ENCODE measurements around the gene PHLDB2.

PHLDB2 gene

DNA sequence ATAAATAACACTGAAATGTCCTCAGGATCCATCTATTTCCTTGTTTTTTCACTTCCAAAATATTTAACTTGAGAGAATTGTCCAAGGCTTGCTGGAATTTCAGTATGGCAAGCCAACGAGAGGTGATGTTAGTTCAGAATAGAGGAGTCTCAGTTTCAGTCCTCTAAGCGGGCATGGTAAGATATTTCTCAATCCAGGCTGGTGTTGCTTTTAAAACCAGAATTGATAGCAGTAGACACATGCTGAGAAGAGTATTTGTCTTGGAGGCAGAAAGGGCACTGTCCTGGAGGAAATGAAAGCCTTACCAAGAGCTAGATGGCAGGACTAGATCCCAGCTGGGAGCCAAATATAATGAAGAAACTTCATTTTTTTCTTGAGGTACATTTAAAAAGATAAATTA lies 23.1 kb downstream of the PHLDB2 start:
- no peak for DNase-seq (ENCODE audit: low read depth in 2 of 3, low spot score in 1 of 3)

DNA sequence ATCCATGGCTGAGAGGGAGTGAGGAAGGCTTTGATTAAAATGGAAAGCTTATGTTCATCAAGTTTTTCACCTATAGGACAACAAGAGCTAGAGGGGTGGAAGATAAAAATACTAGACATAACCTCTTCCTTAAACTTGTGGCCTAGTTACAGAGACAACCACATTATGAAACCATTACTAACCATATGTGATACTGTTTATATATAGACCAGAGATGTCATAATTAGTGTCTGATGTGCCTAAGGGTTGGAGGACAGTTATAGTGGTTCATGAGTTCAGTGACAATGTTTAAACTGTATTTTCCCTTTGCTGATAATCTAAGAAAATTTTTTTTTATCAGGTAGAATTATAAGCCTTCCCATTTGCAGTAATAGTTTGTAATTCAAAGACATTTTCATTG lies 23.7 kb downstream of the PHLDB2 start:
- no peak for DNase-seq (ENCODE audit: low read depth in 2 of 3, low spot score in 1 of 3)

DNA sequence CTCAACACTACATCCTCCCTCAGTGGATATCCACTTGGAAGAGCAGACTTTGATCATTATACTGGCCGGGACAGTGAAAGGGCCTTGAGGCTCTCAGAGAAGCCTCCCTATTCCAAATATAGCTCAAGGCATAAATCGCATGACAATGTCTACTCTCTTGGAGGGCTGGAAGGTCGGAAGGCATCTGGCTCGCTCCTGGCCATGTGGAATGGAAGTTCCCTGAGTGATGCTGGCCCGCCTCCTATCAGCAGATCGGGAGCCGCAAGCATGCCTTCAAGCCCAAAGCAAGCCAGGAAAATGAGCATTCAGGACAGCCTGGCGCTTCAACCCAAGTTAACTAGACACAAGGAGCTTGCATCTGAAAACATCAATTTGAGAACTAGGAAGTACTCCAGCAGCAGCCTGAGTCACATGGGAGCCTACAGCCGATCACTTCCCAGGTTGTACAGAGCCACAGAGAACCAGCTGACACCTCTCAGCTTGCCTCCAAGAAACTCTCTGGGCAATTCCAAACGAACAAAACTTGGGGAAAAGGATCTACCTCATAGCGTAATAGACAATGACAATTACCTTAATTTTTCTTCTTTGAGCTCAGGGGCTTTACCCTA lies 25.4 kb downstream of the PHLDB2 start:
- no peak for DNase-seq (ENCODE audit: low read depth in 2 of 3, low spot score in 1 of 3)

DNA sequence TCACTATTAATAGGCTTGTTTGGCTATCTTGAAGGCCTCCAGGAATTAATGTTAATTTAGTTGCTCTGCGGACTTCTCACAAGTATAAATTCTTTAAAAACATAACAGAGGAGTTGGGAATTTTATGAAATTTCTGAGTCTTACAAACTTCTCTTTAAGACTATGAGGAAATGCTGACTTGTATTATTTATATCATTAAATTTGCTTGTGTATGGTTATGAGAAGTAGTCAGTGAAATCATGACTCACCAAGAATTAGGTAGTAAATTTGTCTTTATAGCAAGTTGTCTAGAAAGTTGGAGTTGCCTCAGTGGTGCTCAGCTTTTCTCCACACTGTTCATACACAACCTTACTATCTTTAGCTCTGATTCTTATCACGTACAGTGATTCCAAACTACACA lies 26.5 kb downstream of the PHLDB2 start:
- DNase-seq (ENCODE audit: low read depth in 2 of 3, low spot score in 1 of 3), result no peak

DNA sequence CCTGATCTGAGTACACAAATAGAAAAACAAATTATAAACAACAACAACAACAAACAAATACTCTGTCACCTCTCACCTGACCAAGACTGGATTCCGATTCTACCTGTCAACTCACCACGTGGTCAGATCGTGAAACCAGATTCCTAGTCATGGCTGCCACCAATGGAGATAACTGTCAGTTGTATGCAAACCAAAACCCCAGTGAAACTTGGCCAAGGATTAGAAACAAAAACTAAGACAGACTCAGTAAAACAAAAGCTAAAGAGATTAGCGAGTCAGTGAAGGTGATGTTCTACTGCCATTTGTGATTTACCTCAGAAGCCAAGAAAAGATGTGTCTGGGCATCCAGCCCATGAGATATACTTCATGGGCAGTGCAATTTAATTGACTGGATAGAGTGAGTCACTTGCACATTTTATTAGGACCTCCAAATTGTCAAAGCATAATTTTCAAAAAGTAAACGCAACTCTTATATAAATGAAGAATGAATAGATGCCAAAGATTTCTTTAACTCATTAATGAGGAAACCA lies 31.1 kb downstream of the PHLDB2 start:
- DNase-seq (ENCODE audit: low read depth in 2 of 3, low spot score in 1 of 3), result no peak

DNA sequence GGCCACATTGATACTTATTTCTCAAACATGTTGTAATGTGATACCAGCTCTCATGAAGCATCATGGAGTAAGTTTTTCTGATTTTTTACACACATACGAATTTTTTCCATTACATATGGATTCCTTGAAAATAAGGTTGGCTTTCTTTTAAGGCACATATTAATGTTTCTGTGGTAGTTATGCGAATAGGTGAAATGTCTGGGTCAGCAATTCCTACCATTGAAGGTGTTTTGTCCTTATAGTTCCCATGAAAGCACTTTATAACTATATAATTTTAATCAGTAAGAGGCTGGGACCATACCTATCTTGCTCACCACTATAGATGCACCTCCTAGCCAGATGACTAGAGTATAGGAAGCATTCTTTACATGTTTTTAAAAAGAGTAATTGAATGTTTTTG lies 33.0 kb downstream of the PHLDB2 start:
- no peak for DNase-seq (ENCODE audit: low read depth in 2 of 3, low spot score in 1 of 3)

DNA sequence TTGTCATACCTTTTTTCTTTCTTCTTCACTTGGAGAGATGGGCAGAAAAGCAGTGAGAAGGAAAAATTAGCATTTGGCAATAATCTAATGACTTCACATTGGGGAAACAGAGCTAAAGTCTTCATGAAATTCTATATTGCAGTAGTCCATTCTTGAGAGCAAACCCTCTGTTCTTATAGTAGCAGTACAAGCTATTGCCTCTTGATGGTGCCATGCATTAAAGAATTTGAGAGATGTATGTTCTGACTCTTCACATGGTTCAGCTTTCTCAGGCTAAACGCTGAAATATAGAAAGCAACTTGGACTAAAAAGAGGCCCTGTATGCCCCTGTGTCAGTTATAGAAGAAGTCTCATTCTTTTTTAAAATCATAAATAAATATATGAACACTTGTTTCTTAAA lies 36.0 kb downstream of the PHLDB2 start:
- DNase-seq (ENCODE audit: low read depth in 2 of 3, low spot score in 1 of 3), result no peak

DNA sequence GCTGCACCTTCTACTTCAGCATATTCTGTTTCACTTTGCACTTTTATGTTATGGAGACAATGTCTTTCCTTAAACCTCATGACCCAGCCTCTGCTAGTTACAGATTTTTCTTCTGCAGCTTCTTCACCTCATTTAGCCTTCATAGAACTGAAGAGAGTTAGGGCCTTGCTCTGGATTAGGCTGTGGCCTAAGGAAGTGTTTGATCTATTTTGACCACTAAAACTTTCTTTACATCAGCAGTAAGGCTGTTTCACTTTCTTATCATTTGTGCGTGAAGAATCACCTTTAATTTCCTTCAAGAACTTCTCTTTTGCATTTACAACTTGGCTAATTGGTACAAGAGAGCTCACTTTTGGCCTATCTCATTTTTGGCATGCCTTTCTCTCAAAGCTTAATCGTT lies 40.9 kb downstream of the PHLDB2 start:
- no peak for DNase-seq (ENCODE audit: low read depth in 2 of 3, low spot score in 1 of 3)

DNA sequence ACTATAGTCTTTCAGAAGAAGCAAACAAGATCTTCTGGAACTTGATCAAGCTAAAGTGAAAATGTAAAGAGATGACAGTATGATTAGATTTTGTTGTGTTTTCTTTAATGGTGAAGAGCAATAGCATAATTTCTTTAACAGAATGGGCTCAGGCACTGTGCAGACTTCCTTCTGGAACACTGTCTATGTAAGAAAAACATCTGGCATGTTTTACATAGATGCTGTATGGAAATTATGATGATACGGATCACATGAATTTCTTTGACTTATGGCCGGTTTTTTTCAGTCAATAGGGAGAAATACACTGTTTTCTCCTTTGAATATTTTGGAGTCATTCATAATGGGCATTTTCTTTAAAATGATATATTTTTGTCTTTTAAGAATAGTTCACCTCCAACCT lies 42.6 kb downstream of the PHLDB2 start:
- DNase-seq (ENCODE audit: low read depth in 2 of 3, low spot score in 1 of 3), result no peak

DNA sequence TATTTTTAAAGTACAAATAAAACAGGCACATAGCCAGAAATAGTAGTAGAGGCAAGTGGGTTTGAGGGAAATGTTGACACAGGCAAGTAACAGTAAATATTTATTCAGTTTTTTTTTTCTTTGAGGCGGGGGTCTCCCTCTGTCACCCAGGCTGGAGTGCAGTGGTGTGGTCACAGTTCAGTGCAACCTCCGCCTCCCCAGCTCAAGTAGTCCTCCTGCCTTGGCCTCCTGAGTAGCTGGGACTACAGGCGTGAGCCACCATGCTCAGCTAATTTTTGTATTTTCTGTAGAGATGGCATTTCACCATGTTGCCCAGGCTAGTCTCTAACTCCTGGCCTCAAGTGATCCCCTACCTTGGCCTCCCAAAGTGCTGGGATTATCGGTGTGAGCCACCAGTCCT lies 43.5 kb downstream of the PHLDB2 start:
- no peak for DNase-seq (ENCODE audit: low read depth in 2 of 3, low spot score in 1 of 3)

DNA sequence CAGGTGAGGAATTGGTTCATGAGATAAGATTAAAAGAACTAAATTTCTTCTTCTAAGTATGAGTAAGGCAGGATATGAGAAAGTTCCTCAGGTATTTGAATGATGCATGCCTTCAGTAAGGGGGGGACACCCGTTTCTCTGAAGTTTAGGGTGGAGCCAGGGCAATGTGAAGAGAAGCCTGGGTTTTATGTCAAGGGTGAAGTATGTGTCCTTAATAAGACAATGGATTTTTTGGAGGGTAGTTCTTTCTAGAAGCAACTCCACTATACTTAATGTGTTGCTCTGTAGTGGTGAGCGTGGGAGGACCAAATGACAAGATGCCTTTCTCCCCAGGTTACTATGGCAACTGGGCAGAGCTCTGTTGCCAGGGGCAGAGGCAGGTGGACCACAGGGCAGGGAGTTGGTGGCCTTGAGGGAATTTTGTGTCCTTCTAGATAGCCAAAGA lies 44.0 kb downstream of the PHLDB2 start:
- DNase-seq (ENCODE audit: low read depth in 2 of 3, low spot score in 1 of 3), result no peak

DNA sequence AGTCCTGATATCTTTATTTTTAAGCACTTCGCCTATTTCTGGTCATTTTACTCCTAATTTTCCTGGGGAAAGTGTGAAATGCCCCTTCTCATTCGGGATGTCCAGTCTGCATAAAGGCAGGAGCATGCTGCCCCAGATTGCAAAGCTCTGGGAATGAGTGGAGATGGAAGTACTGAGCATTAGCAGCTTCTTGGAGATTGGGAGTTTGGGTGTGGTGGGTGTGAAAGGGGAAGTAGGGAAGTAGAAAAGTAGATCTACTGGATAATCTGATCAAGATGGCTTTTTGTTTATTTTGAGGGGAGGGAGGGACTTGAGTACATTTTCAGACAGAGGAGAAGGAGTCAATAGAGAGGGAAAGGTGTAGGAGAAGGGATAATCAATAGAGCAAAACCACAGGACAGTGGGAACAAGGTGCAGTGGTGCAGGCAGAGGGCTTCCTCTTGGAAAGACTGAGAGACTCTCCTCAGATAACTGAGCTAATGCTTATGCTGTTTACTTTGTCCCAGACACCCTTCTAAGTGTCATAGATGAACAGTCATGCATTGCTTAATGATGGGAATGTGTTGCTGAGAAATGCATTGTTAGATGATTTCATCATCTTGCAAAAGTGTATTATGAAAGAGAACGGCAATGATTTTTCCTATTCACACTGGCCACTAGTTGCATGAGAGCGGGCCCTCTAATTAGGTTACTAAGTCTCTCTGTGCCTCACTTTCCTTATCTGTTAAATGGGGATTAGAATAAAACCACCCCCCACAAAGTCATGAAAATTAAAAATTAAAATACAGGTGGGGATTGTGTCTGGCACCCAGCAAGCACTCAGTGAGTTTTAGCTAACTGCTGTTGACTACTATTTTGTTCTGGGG lies 45.5 kb downstream of the PHLDB2 start:
- DNase-seq (ENCODE audit: low read depth in 2 of 3, low spot score in 1 of 3), result no peak

DNA sequence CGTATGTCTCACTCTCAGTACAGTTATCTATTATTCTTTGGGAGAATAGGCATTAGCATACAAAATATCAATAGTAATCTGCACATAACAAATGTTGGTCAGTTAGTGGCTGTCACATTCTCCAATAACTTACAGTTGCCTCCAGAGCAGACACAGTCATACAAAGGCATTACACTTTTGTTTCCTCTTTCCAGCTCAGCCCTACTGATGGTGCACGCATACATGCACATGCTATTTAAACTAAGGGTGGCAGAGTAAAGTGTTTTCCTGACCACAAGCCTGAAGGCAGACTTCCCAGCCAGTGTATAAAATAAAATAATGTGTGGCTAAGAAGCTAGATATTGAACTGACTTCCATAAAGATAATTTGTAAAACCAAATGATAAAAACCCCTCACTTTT lies 47.6 kb downstream of the PHLDB2 start:
- DNase-seq (ENCODE audit: low read depth in 2 of 3, low spot score in 1 of 3), result no peak

DNA sequence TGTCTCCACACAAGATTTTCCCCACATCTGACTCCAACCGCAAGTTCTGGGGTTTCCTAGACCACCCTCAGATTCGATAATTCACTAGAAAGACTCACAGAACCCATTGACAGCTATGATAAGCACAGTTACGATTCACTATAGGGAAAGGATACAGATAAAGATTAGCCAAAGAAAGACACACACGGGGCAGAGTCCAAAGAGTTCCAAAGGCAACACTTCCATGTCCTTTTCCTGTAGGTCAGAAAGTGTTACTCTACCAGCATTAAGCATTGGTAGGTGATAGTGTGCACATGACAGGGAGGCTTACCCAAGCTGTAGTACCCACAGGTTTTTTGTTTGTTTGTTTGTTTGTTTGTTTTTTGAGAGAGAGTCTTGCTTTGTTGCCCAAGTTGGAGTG lies 48.1 kb downstream of the PHLDB2 start:
- DNase-seq (ENCODE audit: low read depth in 2 of 3, low spot score in 1 of 3), result no peak

DNA sequence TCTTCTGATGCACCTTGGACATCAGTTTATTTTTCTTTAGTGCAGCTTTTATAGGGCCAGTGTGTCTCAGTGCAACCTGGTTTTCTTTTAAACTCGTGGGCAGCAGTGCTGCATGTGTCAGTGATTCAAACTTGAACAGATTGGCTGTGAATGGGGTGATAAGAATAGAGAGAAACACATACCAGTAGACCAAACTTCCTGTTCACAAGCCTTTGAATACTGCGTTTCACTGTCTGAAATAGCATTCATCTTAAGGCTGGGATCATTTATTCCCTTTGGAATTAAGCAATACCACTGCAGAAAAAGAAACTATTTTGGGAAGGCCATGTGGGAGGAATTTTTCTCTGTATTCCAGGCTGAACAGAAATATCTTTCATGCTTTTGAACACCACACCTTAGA lies 51.7 kb downstream of the PHLDB2 start:
- no peak for DNase-seq (ENCODE audit: low read depth in 2 of 3, low spot score in 1 of 3)

DNA sequence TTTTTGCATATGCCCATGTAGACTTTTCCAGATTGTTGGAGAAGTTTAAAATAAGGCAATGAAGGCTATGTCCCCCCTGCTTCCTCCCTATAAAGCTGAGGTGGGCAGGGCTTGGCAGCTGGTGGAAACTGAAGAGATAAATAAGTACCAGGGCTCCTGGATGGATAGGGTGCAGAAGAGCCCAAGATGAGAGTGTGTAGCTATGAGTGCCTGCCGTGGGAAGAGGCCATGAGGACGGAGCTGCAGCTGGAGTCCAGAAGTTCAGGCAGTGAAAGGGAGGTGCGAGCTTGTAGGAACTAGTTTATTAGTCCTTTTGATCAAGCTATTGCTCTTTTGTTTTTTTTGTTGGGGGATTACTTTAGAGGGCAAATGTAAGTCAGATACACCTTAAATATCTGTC lies 52.4 kb downstream of the PHLDB2 start:
- DNase-seq (ENCODE audit: low read depth in 2 of 3, low spot score in 1 of 3), result no peak

DNA sequence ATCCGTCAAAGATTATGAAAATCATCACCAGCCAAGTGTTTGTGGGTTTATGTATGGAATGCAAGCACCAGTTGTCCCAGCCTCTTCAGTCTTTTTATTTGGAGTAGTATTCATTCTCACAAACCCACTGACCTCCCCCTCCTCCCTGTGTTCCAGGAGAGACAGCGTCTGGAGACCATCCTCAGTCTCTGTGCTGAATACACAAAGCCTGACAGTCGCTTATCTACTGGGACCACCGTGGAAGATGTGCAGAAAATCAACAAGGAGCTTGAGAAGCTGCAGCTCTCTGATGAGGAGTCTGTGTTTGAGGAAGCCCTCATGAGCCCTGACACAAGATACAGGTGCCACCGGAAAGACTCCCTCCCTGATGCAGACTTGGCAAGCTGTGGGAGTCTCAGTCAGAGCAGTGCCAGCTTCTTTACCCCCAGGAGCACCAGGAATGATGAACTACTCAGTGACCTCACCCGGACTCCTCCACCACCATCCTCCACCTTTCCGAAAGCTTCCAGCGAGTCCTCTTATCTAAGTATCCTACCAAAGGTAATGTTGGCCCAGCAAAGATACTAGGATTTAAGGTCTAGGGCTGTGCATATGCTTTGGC lies 54.2 kb downstream of the PHLDB2 start:
- no peak for DNase-seq (ENCODE audit: low read depth in 2 of 3, low spot score in 1 of 3)

DNA sequence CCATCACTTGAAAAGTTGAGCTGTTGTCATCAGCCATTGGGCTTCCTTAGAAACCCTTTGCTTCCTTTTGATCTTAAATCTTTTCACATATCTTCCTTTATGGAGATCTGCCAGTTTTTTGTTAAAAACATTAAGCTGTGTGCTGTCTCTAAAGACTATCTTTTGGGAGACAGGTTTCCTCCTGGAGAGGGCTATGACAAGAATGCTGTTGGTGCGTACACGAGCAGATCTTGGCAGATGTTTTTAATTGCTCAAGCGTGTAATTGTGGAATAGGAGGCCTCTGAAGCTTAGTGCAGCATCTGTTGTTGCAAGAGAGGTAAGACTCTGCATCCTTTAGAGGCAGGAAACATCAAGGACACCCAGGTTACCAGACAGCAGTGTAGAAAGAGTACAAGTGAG lies 56.8 kb downstream of the PHLDB2 start:
- no peak for DNase-seq (ENCODE audit: low read depth in 2 of 3, low spot score in 1 of 3)

DNA sequence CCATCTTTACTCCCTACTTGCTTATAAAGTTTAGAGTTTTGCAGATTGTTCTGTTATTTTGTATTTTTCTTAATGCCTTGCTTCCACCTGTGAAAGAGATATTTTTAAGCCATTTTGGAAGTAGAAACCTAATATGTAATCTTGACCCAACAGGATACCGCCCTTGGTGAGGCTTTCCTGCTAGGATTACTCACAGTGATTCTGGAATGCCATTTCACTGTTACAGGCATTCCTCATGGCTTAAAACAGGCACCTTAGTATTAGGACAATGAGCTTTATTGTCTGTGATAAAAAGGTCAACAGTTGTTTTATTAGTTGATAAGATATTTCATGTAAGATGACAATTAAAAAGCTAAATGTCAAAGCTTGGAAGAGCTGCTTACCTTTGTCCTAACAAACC lies 58.2 kb downstream of the PHLDB2 start:
- no peak for DNase-seq (ENCODE audit: low read depth in 2 of 3, low spot score in 1 of 3)

DNA sequence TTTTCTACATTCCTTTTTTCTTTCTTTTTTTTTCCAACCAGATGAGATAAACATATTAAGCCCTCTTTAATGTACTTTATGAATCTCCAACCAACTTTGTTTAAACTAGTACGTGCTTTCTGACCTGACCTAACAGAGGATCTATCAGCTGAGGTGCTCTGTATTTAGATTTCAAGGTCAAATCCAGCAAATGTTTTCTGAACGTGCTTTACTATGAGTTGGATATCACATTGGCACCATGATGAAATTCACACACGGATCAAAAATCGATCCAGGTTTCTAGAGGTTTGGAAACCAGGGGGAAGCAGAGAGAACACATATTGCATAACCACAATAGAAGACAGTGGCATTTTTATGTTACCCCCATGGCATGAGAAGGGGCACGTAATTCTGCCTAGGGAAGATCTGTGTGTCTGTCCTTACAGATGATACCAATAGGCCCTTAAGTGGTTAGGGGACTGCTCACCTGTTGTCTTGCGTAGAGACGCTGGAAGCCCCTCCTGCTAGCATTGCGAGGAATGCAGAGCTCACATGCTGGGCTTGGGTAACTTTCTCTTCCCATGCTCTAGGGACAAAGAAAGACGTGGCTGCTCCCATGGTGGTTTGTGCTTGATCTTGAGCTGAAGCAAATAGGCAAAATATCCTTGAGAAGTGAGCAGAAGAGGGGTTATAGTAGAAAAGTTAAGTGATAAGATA lies 60.5 kb downstream of the PHLDB2 start:
- no peak for DNase-seq (ENCODE audit: low read depth in 2 of 3, low spot score in 1 of 3)

DNA sequence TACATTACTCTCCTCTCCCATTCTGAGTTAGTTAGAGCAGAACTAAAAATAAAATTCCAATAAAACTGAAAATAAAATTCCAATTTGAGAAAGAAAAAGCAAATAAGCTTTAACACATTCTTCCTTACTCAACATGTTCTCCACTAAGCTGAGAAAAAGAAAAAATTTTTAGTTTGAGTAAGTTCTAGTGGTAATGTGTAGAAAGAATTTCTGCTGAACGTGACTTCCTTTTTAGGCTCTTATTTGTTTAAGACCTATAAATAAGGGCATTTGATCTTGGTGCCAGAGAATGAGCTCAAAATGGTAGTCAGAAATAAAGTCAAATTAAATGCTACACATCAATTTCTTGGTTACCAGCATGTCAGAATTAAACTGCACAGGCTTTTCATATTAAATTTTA lies 62.1 kb downstream of the PHLDB2 start:
- DNase-seq (ENCODE audit: low read depth in 2 of 3, low spot score in 1 of 3), result no peak

All from stimulated activated CD4-positive, alpha-beta T cell treated with anti-CD3 and anti-CD28 coated beads, Interleukin-12 subunit alpha, Interleukin-12 subunit beta, amount 100 ng/mL, for 48 hours (primary cell).